Sciatic nerve (tissue), 1 donor: Measurements from ENCODE around the gene CHRNA9. TPM values are rescaled to one million over a fixed set of nuclear protein-coding genes. Genes with fewer than 3 reads are reported as not detected.

ENCODE experiments used
- total RNA-seq: library from RNA; stranded (reverse); fragmentation: NEBNext Ultra II Directional; extraction: Animal tissue kit (Norgen Biotek cat#: 25700); gene quantifications from one replicate; pipeline ENCODE4 v1.2.1, GENCODE V29; 2021
- donor health status: DM: no; HTN: no; CAD: no.

CHRNA9 gene
- total RNA-seq, 1 donor from 2014 or later = not detected

Other genes with a start within 250 kb of the CHRNA9 start
- gene RHOH, start 138.3 kb upstream of the CHRNA9 start, total RNA-seq = 2.5 TPM